ENCODE measurements around the gene CHP1.

DNA sequence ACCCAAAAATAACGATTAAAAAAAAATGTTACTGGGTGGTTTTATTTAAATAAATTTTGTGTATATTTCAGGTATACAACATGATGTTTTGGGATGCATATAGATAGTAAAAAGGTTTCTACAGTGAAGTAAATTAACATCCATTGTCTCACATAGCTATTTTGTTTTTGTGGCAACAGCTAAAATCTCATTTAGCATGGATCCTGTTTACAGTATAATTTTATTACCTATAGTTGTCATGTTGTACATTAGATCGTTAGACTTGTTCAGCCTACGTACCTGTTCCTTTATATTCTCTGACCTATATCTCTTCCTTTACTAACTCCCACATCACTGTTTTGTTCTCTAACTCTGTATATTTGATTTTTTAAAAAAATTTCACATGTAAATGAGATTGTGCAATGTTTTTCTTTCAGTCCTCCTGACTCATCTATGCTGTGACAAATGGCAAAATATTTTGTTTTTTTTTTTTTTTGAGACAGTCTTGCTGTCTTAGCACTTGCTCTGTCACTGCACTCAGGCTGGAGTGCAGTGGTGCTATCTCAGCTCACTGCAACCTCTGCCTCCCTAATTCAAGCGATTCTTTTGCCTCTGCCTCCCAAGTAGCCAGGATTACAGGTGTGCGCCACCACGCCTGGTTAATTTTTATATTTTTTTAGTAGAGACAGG is 55.7 kb downstream of the CHP1 start:
- TF ChIP-seq, protein P1, sequence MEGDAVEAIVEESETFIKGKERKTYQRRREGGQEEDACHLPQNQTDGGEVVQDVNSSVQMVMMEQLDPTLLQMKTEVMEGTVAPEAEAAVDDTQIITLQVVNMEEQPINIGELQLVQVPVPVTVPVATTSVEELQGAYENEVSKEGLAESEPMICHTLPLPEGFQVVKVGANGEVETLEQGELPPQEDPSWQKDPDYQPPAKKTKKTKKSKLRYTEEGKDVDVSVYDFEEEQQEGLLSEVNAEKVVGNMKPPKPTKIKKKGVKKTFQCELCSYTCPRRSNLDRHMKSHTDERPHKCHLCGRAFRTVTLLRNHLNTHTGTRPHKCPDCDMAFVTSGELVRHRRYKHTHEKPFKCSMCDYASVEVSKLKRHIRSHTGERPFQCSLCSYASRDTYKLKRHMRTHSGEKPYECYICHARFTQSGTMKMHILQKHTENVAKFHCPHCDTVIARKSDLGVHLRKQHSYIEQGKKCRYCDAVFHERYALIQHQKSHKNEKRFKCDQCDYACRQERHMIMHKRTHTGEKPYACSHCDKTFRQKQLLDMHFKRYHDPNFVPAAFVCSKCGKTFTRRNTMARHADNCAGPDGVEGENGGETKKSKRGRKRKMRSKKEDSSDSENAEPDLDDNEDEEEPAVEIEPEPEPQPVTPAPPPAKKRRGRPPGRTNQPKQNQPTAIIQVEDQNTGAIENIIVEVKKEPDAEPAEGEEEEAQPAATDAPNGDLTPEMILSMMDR (conservative IDR thresholded peaks at IDR 0.05; ENCODE audit: low read depth, low read length): no peak
- TF ChIP-seq EZH2 (IDR thresholded peaks at IDR 0.05; ENCODE audit: low read length, unreplicated experiment): no peak
